GM23248 (cell line): Measurements from ENCODE around the gene ESAM. TPM values are rescaled to one million over a fixed set of nuclear protein-coding genes. Genes with fewer than 3 reads are reported as not detected.

Source experiments
- DNase-seq: peaks from one replicate; pipeline ENCODE4 v3.0.0-alpha.2; 2015
- H2AFZ ChIP-seq: fragments of 200-600 bp; sonication (generic); 2 replicates; pipeline ENCODE4 v1.6.1; 2016; ENCODE audit warnings: antibody characterized with exemption
- H3F3A ChIP-seq: fragments of 200-600 bp; sonication (generic); 2 replicates; pipeline ENCODE4 v1.6.1; 2016; ENCODE audit warnings: mild to moderate bottlenecking, antibody characterized with exemption, mixed run types; ENCODE audit not compliant: insufficient read depth
- H3K27ac ChIP-seq: fragments of 200-600 bp; sonication (generic); 2 replicates; pipeline ENCODE4 v1.5.1; 2016; ENCODE audit warnings: mild to moderate bottlenecking
- H3K27me3 ChIP-seq: fragments of 200-600 bp; sonication (generic); replicated peaks from 2 replicates; pipeline ENCODE4 v1.6.1; 2016; ENCODE audit warnings: mild to moderate bottlenecking; ENCODE audit not compliant: insufficient read depth
- H3K36me3 ChIP-seq: fragments of 200-600 bp; sonication (generic); 2 replicates; pipeline ENCODE4 v1.6.1; 2016; ENCODE audit warnings: low read depth, mild to moderate bottlenecking
- H3K4me1 ChIP-seq: fragments of 200-600 bp; sonication (generic); 2 replicates; pipeline ENCODE4 v1.6.1; 2016; ENCODE audit warnings: mild to moderate bottlenecking; ENCODE audit not compliant: insufficient read depth
- H3K4me2 ChIP-seq: fragments of 200-600 bp; sonication (generic); one replicate; pipeline ENCODE4 v1.6.1; 2016; ENCODE audit warnings: mild to moderate bottlenecking; ENCODE audit not compliant: unreplicated experiment
- H3K4me3 ChIP-seq: fragments of 200-600 bp; sonication (generic); 2 replicates; pipeline ENCODE4 v1.5.1; 2016; ENCODE audit warnings: mild to moderate bottlenecking
- H3K79me2 ChIP-seq: fragments of 200-600 bp; sonication (generic); 2 replicates; pipeline ENCODE4 v1.6.1; 2016; ENCODE audit warnings: mild to moderate bottlenecking; ENCODE audit not compliant: insufficient read depth
- H3K9ac ChIP-seq: fragments of 200-600 bp; sonication (generic); 2 replicates; pipeline ENCODE4 v1.6.1; 2016; ENCODE audit warnings: mild to moderate bottlenecking
- H3K9me2 ChIP-seq: fragments of 200-600 bp; sonication (generic); 2 replicates; pipeline ENCODE4 v1.6.1; 2016; ENCODE audit warnings: mixed run types, mild to moderate bottlenecking, moderate library complexity; ENCODE audit not compliant: insufficient read depth
- H3K9me3 ChIP-seq: fragments of 200-600 bp; sonication (generic); one replicate; pipeline ENCODE4 v1.6.1; 2017; ENCODE audit warnings: low read depth
- H4K20me1 ChIP-seq: fragments of 200-600 bp; sonication (generic); 2 replicates; pipeline ENCODE4 v1.6.0; 2016; ENCODE audit not compliant: insufficient read depth
- EZH2 ChIP-seq: fragments of 200-600 bp; sonication (generic); IDR thresholded peaks from 2 replicates; pipeline ENCODE4 v1.6.1; 2018; ENCODE audit warnings: antibody characterized with exemption, mild to moderate bottlenecking; ENCODE audit not compliant: insufficient read depth, poor library complexity, severe bottlenecking
- EZH2phosphoT487 ChIP-seq: fragments of 200-600 bp; sonication (generic); IDR thresholded peaks from 2 replicates; pipeline ENCODE4 v1.6.1; 2018; ENCODE audit warnings: antibody characterized with exemption, moderate library complexity, mild to moderate bottlenecking, low read depth; ENCODE audit not compliant: insufficient read depth
- WGBS, 2 experiments: methylation state at CpG; one replicate each; pipeline ENCODE4 v1.1.6; 2015 to 2017; ENCODE audit warnings: low lambda C conversion rate in 2 of 2, low coverage in 1 of 2; ENCODE audit errors: missing lambda C conversion rate in 2 of 2; 5-methylcytosine and 5-hydroxymethylcytosine counted together
- in situ Hi-C: fragments of 300-500 bp; cut with MboI; formaldehyde crosslinking; loops from 2 replicates; pipeline ENCODE4 v1.15.0; 2020
- polyA plus RNA-seq: library from polyadenylated mRNA; unstranded; fragments of >200 nt; fragmentation: Nextera tagmentation; extraction: Ambion mirVana; gene quantifications from 2 replicates; pipeline ENCODE4 v1.2.1, GENCODE V29; 2016
- total RNA-seq: library from RNA; depleted of rRNA; stranded (reverse); fragments of >200 nt; shearing (Covaris generic); gene quantifications from 2 replicates; pipeline ENCODE4 v1.2.3, GENCODE V29; 2014

ESAM gene
- total and polyA plus RNA-seq, 2 experiments from 2014 or later = not detected

DNA sequence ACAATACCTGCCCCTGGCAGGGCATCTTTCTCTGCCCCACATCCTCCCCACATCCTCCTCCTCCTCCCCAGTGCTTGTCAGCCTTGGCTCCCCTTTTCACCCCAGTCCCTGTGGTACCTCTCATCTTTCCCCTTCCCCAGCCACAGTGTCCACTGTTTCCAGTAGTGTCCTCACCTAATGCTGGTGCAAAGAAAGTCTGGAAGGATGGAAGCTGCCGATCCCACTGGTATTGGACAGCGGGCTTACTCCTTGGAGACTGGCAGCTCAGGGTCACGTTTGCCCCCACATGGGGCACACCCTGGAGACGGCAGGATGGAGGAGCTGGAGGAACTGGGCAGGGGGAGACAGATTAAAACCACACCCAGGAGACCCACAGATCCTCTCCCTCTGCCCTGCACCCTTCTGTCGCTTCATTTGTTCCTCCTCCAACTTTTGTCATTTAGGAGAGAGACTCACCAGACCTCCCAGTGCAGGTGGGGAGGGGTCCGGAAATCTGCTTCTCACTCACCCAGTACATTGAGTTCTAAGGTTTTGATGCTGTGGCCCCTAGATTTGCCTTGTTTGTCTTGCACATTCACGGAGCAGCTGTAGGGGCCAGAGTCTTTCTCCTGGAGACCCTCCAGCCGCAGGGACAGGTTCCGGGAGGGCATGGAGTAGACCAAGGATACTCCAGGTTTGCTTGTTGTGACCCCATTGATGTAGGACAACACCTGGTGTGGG is 5.9 kb downstream of the ESAM start:
- Histone ChIP-seq H3K27ac (no peak overlapping the region), H3K27me3 (peaks cover 65% of the 10 kb centered on the region), H3K4me2 (no peak overlapping the region), H3K4me3 (no peak overlapping the region), H4K20me1 (no peaks in the 10 kb centered on the region), H3K36me3 (no peaks in the 10 kb centered on the region), H3K9ac (no peak overlapping the region), H3K4me1 (peaks cover 7% of the 10 kb centered on the region; the same call in 1 of the 2 replicates), H3F3A (no peaks in the 10 kb centered on the region), H3K9me3 (no peaks in the 10 kb centered on the region), H2AFZ (no peak overlapping the region), H3K9me2 (no peaks in the 10 kb centered on the region), H3K79me2 (no peaks in the 10 kb centered on the region)
- DNase-seq = no peak
- in situ Hi-C loops = no loop called here
- TF ChIP-seq EZH2phosphoT487 = no peak
- TF ChIP-seq EZH2 = no peak
- WGBS, 2 experiments = 13 to 14% methylated on average over 9 of the region's 9 CpGs

DNA sequence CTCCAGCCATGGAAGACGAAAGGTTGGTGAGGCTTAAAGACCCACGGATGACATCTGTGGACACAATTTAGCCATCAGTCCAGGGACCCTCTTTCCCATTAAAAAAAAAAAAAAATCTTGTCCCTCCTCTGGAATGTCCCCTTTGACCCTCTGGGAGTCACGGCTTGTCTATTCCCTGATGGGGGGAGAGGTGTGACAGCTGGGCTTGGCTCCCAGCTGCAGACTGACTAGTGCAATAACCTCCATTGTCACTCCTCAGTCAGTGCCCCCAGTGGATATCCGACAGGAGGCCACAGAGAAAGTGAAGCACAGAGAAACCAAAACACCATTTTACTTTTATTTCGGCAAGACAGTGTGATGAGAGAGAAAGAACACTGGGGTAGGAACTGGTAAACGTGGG is 7.4 kb downstream of the ESAM start:
- H3K9me2 ChIP-seq = no peaks in the 10 kb centered on the region
- no peak overlapping the region for H3K4me3 ChIP-seq
- H3K9me3 ChIP-seq = no peaks in the 10 kb centered on the region
- H3K36me3 ChIP-seq = no peaks in the 10 kb centered on the region
- TF ChIP-seq EZH2phosphoT487 (no peak), EZH2 (no peak)
- no peaks in the 10 kb centered on the region for H3F3A ChIP-seq
- no peak overlapping the region for H3K9ac ChIP-seq
- H3K4me2 ChIP-seq = no peak overlapping the region
- H3K79me2 ChIP-seq = no peaks in the 10 kb centered on the region
- H2AFZ ChIP-seq = no peak overlapping the region
- H3K27ac ChIP-seq = no peak overlapping the region
- H3K4me1 ChIP-seq = peaks cover 7% of the 10 kb centered on the region; the same call in 1 of the 2 replicates
- no peak for DNase-seq
- in situ Hi-C loops = no loop called here
- H3K27me3 ChIP-seq = peaks cover 67% of the 10 kb centered on the region
- WGBS, 2 experiments = 53 to 58% methylated on average over 6 of the region's 6 CpGs
- no peaks in the 10 kb centered on the region for H4K20me1 ChIP-seq

DNA sequence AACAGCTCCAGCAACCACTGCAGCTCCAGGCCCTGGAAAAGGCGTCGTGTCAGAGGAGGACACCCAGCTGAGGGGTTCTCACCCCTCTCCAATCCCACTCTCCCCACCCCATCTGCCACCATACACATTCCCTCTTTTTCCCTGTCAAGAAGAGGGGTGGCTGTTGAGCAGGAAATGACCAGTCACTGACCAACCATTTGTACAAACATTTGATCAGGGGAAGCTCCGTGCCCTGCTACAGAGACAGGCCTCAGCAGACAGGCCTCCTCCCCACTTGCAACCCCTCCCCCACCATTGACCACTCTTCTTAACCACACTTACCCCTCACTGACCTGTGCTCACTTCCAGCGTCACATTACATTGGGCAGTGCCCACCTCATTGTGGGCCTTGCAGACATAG is 7.8 kb downstream of the ESAM start:
- Histone ChIP-seq H3K4me3 (no peak overlapping the region), H3K9me3 (no peaks in the 10 kb centered on the region), H3K9ac (no peak overlapping the region), H2AFZ (no peak overlapping the region), H3K9me2 (no peaks in the 10 kb centered on the region), H3K79me2 (no peaks in the 10 kb centered on the region), H4K20me1 (no peaks in the 10 kb centered on the region), H3K36me3 (no peaks in the 10 kb centered on the region), H3K4me2 (no peak overlapping the region), H3K27ac (no peak overlapping the region), H3F3A (no peaks in the 10 kb centered on the region), H3K4me1 (peaks cover 7% of the 10 kb centered on the region; the same call in 1 of the 2 replicates), H3K27me3 (peaks cover 64% of the 10 kb centered on the region)
- in situ Hi-C loops = no loop called here
- no peak for DNase-seq
- 60 to 69% methylated on average over 4 of the region's 4 CpGs for WGBS, 2 experiments
- TF ChIP-seq EZH2phosphoT487 (no peak), EZH2 (no peak)

DNA sequence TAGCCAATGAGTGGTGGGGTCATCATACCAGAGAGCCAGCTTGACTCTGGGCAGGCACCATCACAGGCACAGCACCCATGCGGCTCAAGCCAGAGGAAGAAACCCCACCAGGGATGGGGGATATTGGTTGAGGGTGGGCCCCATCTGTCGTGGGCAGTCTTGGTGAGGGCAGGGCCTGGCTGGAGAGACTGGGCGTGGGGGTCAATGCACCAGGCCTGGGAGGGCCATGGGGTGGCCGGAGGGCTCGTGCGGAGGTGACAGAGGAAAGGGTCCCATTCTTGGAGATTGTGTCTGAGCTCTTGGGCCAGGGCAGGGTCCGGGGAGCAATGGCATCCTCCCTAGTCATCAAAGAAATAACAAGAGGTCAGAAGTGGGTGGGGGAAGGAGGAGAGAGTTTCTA is 8.5 kb downstream of the ESAM start:
- Histone ChIP-seq H3K9ac (no peak overlapping the region), H3K4me2 (no peak overlapping the region), H3K27me3 (peaks cover 57% of the 10 kb centered on the region), H2AFZ (no peak overlapping the region), H3K9me2 (no peaks in the 10 kb centered on the region), H3K4me3 (no peak overlapping the region), H3K79me2 (no peaks in the 10 kb centered on the region), H4K20me1 (no peaks in the 10 kb centered on the region), H3F3A (no peaks in the 10 kb centered on the region), H3K36me3 (no peaks in the 10 kb centered on the region), H3K9me3 (no peaks in the 10 kb centered on the region), H3K4me1 (peaks cover 3% of the 10 kb centered on the region; the same call in 1 of the 2 replicates), H3K27ac (no peak overlapping the region)
- no peak for DNase-seq
- no peak for TF ChIP-seq EZH2
- TF ChIP-seq EZH2phosphoT487 = no peak
- 82 to 89% methylated on average over 7 of the region's 7 CpGs for WGBS, 2 experiments
- in situ Hi-C loops = no loop called here

DNA sequence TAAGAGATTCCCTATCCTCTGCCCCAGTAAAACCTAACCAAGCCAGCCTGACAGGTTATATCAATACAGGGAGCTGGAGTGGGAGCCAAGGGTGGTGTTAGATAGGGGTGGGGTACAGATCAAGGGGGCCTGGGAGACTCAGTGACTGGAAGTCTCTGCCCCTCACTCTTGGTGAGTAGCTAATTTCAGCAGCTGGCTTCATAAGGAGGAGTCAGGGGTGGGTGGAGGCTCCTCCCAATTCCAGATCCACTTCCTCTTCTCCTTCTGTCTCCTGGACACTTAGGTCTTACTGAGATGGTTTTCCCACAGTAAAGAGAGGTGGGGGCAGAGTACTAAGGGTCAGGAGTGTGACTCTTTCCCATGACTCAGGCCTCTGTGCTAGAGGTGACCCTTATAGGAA is 8.9 kb downstream of the ESAM start:
- H3K27me3 ChIP-seq = peaks cover 53% of the 10 kb centered on the region
- in situ Hi-C loops = no loop called here

More for the DNA sequence above, 8.9 kb downstream of the ESAM start:
- no peak for DNase-seq
- H3K79me2 ChIP-seq = no peaks in the 10 kb centered on the region
- no peaks in the 10 kb centered on the region for H3K36me3 ChIP-seq
- H3K9ac ChIP-seq = no peak overlapping the region
- H3K9me2 ChIP-seq = no peaks in the 10 kb centered on the region
- H3K4me3 ChIP-seq = no peak overlapping the region
- no peaks in the 10 kb centered on the region for H4K20me1 ChIP-seq
- H3K4me2 ChIP-seq = no peak overlapping the region
- H3K27ac ChIP-seq = no peak overlapping the region
- H3K4me1 ChIP-seq = no peaks in the 10 kb centered on the region
- no peak overlapping the region for H2AFZ ChIP-seq
- H3K9me3 ChIP-seq = no peaks in the 10 kb centered on the region
- no peak for TF ChIP-seq EZH2
- TF ChIP-seq EZH2phosphoT487 = no peak
- H3F3A ChIP-seq = no peaks in the 10 kb centered on the region
